HCT116 (cell line): ENCODE data around the gene RAD9B. TPM values are rescaled to one million over a fixed set of nuclear protein-coding genes. Genes with fewer than 3 reads are reported as not detected.

Experiments
- ATAC-seq: fragments of 200-7000 bp; cut with Tn5 transposase; 2 replicates; pipeline ENCODE4 v1.9.1; 2020; ENCODE audit warnings: mild to moderate bottlenecking, moderate library complexity
- BruUV-seq: library from RNA; stranded (reverse); fragments of 400-500 nt; replicated peaks from 2 replicates; lab custom pipeline; 2021; lab: Mats Ljungman, UMichigan
- CTCF ChIA-PET: fragments of 300-600 bp; sonication (Branson Sonifier 250); formaldehyde crosslinking; loops from one replicate; lab custom pipeline; 2021; ENCODE audit warnings: antibody characterized with exemption; lab: Charles Lee
- POLR2A ChIA-PET: fragments of 300-600, 350-600 bp; sonication (Branson Sonifier 250); formaldehyde crosslinking; loops from one replicate; lab custom pipeline; 2021; ENCODE audit warnings: antibody characterized with exemption; lab: Charles Lee
- RAD21 ChIA-PET, 2 experiments: fragments of 300-600 bp; sonication (Branson Sonifier 250); formaldehyde crosslinking; loops; one replicate each; lab custom pipeline; 2023; ENCODE audit warnings: low total read pairs in 2 of 2; ENCODE audit not compliant: uncharacterized antibody in 2 of 2, unreplicated experiment in 2 of 2, low non-redundant PET in 1 of 2; lab: Charles Lee
- DNase-seq: peaks from one replicate; pipeline ENCODE4 v3.0.0-alpha.2; 2010; ENCODE audit warnings: low read depth, low spot score
- H2AFZ ChIP-seq: fragments of 200-600 bp; shearing (Covaris generic), sonication (generic); 2 replicates; pipeline ENCODE4 v1.6.1; 2017; ENCODE audit warnings: low read depth, mixed run types, mixed read lengths, antibody characterized with exemption, low read length; ENCODE audit not compliant: poor library complexity, severe bottlenecking
- H3K27ac ChIP-seq: 2 replicates; pipeline ENCODE4 v1.5.1; 2012; ENCODE audit warnings: low read depth, low read length
- H3K27me3 ChIP-seq: fragments of 200-600 bp; sonication (generic); 2 replicates; pipeline ENCODE4 v1.6.1; 2016; ENCODE audit warnings: mixed run types, low read length, mixed read lengths; ENCODE audit not compliant: insufficient read depth
- H3K36me3 ChIP-seq, 2 experiments: fragments of 200-500 bp in 1 of 2; fragments of 200-600 bp in 1 of 2; sonication (Bioruptor generic) in 1 of 2; sonication (generic) in 1 of 2; 2 replicates each; pipeline versions ENCODE4 v1.5.1 to v1.6.1; 2014 to 2016; ENCODE audit warnings: low read length in 2 of 2, inconsistent platforms in 1 of 2, mixed read lengths in 1 of 2, mixed run types in 1 of 2; ENCODE audit not compliant: insufficient read depth in 2 of 2, control insufficient read depth in 1 of 2
- H3K4me1 ChIP-seq, 2 experiments: fragments of 200-600 bp in 1 of 2; sonication (generic) in 1 of 2; 2 replicates each; pipeline versions ENCODE4 v1.5.1 to v1.6.1; 2012 to 2017; ENCODE audit warnings: low read length in 2 of 2, inconsistent platforms in 1 of 2, mild to moderate bottlenecking in 1 of 2, mixed read lengths in 1 of 2, mixed run types in 1 of 2, moderate library complexity in 1 of 2; ENCODE audit not compliant: insufficient read depth in 2 of 2, control insufficient read depth in 1 of 2
- H3K4me2 ChIP-seq: fragments of 200-600 bp; sonication (generic); 2 replicates; pipeline ENCODE4 v1.6.1; 2017; ENCODE audit warnings: mixed run types, low read length, mixed read lengths
- H3K4me3 ChIP-seq, 2 experiments: fragments of 200-600 bp in 1 of 2; sonication (generic) in 1 of 2; replicated peaks in 1 of 2; 2 replicates each; pipeline ENCODE4 v1.5.1; 2011 to 2016; ENCODE audit warnings: low read length in 2 of 2, control low read depth in 1 of 2, low read depth in 1 of 2, mild to moderate bottlenecking in 1 of 2, mixed read lengths in 1 of 2, mixed run types in 1 of 2
- H3K79me2 ChIP-seq: fragments of 200-600 bp; sonication (generic); 2 replicates; pipeline ENCODE4 v1.6.1; 2017; ENCODE audit warnings: mild to moderate bottlenecking, mixed run types, low read length, moderate library complexity, mixed read lengths; ENCODE audit not compliant: insufficient read depth
- H3K9ac ChIP-seq: fragments of 200-600 bp; sonication (generic); 2 replicates; pipeline ENCODE4 v1.6.1; 2016; ENCODE audit warnings: low read length, mixed read lengths
- H3K9me2 ChIP-seq: fragments of 200-600 bp; sonication (generic), shearing (Covaris generic); 2 replicates; pipeline ENCODE4 v1.6.1; 2017; ENCODE audit warnings: mixed run types, mild to moderate bottlenecking, moderate library complexity; ENCODE audit not compliant: insufficient read depth
- H3K9me3 ChIP-seq, 2 experiments: fragments of 200-500 bp in 1 of 2; fragments of 200-600 bp in 1 of 2; sonication (Bioruptor generic) in 1 of 2; sonication (generic) in 1 of 2; 2 replicates each; pipeline ENCODE4 v1.6.1; 2014 to 2017; ENCODE audit warnings: low read length in 2 of 2, mixed read lengths in 2 of 2, inconsistent platforms in 1 of 2, low read depth in 1 of 2, mild to moderate bottlenecking in 1 of 2, mixed run types in 1 of 2, moderate library complexity in 1 of 2; ENCODE audit not compliant: control insufficient read depth in 1 of 2, insufficient read depth in 1 of 2
- H4K20me1 ChIP-seq: fragments of 200-600 bp; sonication (generic), shearing (Covaris generic); 2 replicates; pipeline ENCODE4 v1.6.1; 2017; ENCODE audit warnings: mixed run types, mild to moderate bottlenecking, moderate library complexity; ENCODE audit not compliant: insufficient read depth
- CEBPB ChIP-seq: IDR thresholded peaks from 2 replicates; pipeline ENCODE4 v1.6.1; 2012; ENCODE audit warnings: low read depth
- EGR1 ChIP-seq: IDR thresholded peaks from 2 replicates; pipeline ENCODE4 v1.6.1; 2012; ENCODE audit warnings: low read depth
- ELF1 ChIP-seq: IDR thresholded peaks from 2 replicates; pipeline ENCODE4 v1.6.1; 2012; ENCODE audit warnings: low read depth, borderline replicate concordance
- EZH2phosphoT487 ChIP-seq: fragments of 200-600 bp; IDR thresholded peaks from 2 replicates; pipeline ENCODE4 v1.6.1; 2018; ENCODE audit warnings: antibody characterized with exemption, borderline replicate concordance
- FOSL1 ChIP-seq: IDR thresholded peaks from 2 replicates; pipeline ENCODE4 v1.6.1; 2012; ENCODE audit warnings: low read depth
- JUND ChIP-seq: IDR thresholded peaks from 2 replicates; pipeline ENCODE4 v1.6.1; 2012
- POLR2A ChIP-seq: IDR thresholded peaks from 2 replicates; pipeline ENCODE4 v1.7.0; 2011; ENCODE audit warnings: borderline replicate concordance; ENCODE audit not compliant: insufficient read depth, insufficient read length; ENCODE audit errors: extremely low read depth
- POLR2AphosphoS5 ChIP-seq: IDR thresholded peaks from 2 replicates; pipeline ENCODE4 v1.6.1; 2011; ENCODE audit warnings: mild to moderate bottlenecking, low read depth, low read length, moderate library complexity
- REST ChIP-seq: IDR thresholded peaks from 2 replicates; pipeline ENCODE4 v1.6.1; 2012; ENCODE audit warnings: low read depth
- SP1 ChIP-seq: IDR thresholded peaks from 2 replicates; pipeline ENCODE4 v1.6.1; 2012; ENCODE audit warnings: low read depth
- SRF ChIP-seq: IDR thresholded peaks from 2 replicates; pipeline ENCODE4 v1.6.1; 2012; ENCODE audit warnings: low read depth
- TCF7L2 ChIP-seq: IDR thresholded peaks from 2 replicates; pipeline ENCODE4 v1.7.0; 2011; ENCODE audit warnings: borderline replicate concordance, inconsistent platforms; ENCODE audit not compliant: insufficient read depth, insufficient read length; ENCODE audit errors: extremely low read depth
- YY1 ChIP-seq: IDR thresholded peaks from 2 replicates; pipeline ENCODE4 v1.6.1; 2011; ENCODE audit warnings: low read length, low read depth, moderate library complexity, mild to moderate bottlenecking; ENCODE audit not compliant: insufficient replicate concordance; ENCODE audit errors: extremely low read depth
- ZNF274 ChIP-seq: fragments of 200-500 bp; sonication (Bioruptor generic); IDR thresholded peaks from 2 replicates; pipeline ENCODE4 v1.6.1; 2014; ENCODE audit warnings: mild to moderate bottlenecking, low read depth, low read length, inconsistent platforms
- intact Hi-C: fragments of 100-400 bp; cut with micrococcal nuclease; formaldehyde crosslinking; loops from 2 replicates; pipeline ENCODE4 v1.10.0; 2022
- total RNA-seq: library from RNA; stranded (reverse); gene quantifications from one replicate; pipeline ENCODE4 v1.2.1, GENCODE V29; 2021; ENCODE audit not compliant: unreplicated experiment
- TF ChIP-seq, protein P1 (sequence below), 3 experiments: fragments of 200-600 bp in 1 of 3; sonication (generic) in 1 of 3; IDR thresholded peaks in 2 of 3; conservative IDR thresholded peaks in 1 of 3; 2 replicates each; pipeline ENCODE4 v1.5.1; 2012 to 2017; ENCODE audit warnings: low read depth in 2 of 3, low read length in 2 of 3, antibody characterized with exemption in 1 of 3, borderline replicate concordance in 1 of 3, control low read depth in 1 of 3, mild to moderate bottlenecking in 1 of 3, mixed read lengths in 1 of 3, mixed run types in 1 of 3, moderate library complexity in 1 of 3; ENCODE audit not compliant: insufficient read depth in 1 of 3
- TF ChIP-seq, protein P2 (sequence below): IDR thresholded peaks from 2 replicates; pipeline ENCODE4 v1.6.1; 2011; ENCODE audit warnings: mild to moderate bottlenecking, low read length, moderate library complexity; ENCODE audit not compliant: insufficient replicate concordance; ENCODE audit errors: extremely low read depth

Gene RAD9B
- total RNA-seq, 1 experiment from 2014 or later = 0.17 TPM

GRCh38 chr12:110503432-110503831, 1.3 kb downstream of the RAD9B start (continued):
- TF ChIP-seq, protein P1, sequence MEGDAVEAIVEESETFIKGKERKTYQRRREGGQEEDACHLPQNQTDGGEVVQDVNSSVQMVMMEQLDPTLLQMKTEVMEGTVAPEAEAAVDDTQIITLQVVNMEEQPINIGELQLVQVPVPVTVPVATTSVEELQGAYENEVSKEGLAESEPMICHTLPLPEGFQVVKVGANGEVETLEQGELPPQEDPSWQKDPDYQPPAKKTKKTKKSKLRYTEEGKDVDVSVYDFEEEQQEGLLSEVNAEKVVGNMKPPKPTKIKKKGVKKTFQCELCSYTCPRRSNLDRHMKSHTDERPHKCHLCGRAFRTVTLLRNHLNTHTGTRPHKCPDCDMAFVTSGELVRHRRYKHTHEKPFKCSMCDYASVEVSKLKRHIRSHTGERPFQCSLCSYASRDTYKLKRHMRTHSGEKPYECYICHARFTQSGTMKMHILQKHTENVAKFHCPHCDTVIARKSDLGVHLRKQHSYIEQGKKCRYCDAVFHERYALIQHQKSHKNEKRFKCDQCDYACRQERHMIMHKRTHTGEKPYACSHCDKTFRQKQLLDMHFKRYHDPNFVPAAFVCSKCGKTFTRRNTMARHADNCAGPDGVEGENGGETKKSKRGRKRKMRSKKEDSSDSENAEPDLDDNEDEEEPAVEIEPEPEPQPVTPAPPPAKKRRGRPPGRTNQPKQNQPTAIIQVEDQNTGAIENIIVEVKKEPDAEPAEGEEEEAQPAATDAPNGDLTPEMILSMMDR (IDR thresholded peaks at IDR 0.05 in 2 of 3, conservative IDR thresholded peaks at IDR 0.05 in 1 of 3; ENCODE audit: borderline replicate concordance in 1 of 3, insufficient read depth in 1 of 3, low read depth in 2 of 3, low read length in 2 of 3) = no peak
- no peak for TF ChIP-seq ELF1

DNA sequence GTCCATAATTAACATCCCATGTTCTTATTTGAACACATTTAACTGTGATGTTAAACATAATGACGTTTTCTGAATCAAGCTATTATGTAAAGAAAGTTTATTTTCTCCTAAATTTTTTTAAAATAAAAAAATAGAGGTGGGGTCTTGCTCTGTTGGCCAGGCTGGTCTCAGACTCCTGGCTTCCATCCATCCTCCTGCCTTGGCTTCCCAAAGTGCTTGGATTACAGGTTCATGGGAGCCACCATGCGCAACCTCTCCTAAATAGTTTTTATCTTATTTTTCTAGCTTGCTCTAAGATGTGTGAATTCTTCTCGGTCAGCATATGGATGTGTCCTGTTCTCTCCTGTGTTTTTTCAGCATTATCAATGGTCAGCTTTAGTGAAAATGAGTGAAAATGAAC, 3.2 kb downstream of the RAD9B start:
- POLR2A ChIA-PET = no interaction called here
- Histone ChIP-seq H3K27ac (no peak overlapping the region), H3K27me3 (no peaks in the 10 kb centered on the region)
- no peak for TF ChIP-seq JUND
- TF ChIP-seq YY1 = no peak
- TF ChIP-seq ZNF274 = no peak
- TF ChIP-seq TCF7L2 = no peak
- no peak for TF ChIP-seq CEBPB
- TF ChIP-seq POLR2AphosphoS5 = no peak
- no peak for TF ChIP-seq FOSL1
- no peak for TF ChIP-seq REST
- no peak for TF ChIP-seq POLR2A
- no peak for TF ChIP-seq SP1
- TF ChIP-seq EGR1 = no peak
- TF ChIP-seq, protein P2, sequence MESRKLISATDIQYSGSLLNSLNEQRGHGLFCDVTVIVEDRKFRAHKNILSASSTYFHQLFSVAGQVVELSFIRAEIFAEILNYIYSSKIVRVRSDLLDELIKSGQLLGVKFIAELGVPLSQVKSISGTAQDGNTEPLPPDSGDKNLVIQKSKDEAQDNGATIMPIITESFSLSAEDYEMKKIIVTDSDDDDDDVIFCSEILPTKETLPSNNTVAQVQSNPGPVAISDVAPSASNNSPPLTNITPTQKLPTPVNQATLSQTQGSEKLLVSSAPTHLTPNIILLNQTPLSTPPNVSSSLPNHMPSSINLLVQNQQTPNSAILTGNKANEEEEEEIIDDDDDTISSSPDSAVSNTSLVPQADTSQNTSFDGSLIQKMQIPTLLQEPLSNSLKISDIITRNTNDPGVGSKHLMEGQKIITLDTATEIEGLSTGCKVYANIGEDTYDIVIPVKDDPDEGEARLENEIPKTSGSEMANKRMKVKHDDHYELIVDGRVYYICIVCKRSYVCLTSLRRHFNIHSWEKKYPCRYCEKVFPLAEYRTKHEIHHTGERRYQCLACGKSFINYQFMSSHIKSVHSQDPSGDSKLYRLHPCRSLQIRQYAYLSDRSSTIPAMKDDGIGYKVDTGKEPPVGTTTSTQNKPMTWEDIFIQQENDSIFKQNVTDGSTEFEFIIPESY = no peak
- no peak for TF ChIP-seq SRF
- no peak for TF ChIP-seq EZH2phosphoT487
- TF ChIP-seq, all 23 proteins: peak for 0
- Histone ChIP-seq H3K9ac (no peak overlapping the region), H4K20me1 (no peaks in the 10 kb centered on the region), H3K4me3 (no peak overlapping the region), H3K9me2 (no peaks in the 10 kb centered on the region), H3K4me2 (no peak overlapping the region), H3K36me3 (no peaks in the 10 kb centered on the region), H3K4me1 (peaks cover 6 to 9% of the 10 kb centered on the region in 2 experiments), H3K9me3 (no peaks in the 10 kb centered on the region), H3K79me2 (peaks cover 14% of the 10 kb centered on the region), H2AFZ (no peak overlapping the region)
- intact Hi-C loops = no loop called here
- ATAC-seq (no peak), DNase-seq (no peak)
- RAD21 ChIA-PET = no interaction called here
- CTCF ChIA-PET = no interaction called here
- no TSS peak for BruUV-seq
